Measurements from ENCODE around the gene LCN12. TPM values are rescaled to one million over a fixed set of nuclear protein-coding genes. Genes with fewer than 3 reads are reported as not detected.

Gene LCN12
- polyA plus RNA-seq, 6 donors from 2014 or later: not detected

DNA sequence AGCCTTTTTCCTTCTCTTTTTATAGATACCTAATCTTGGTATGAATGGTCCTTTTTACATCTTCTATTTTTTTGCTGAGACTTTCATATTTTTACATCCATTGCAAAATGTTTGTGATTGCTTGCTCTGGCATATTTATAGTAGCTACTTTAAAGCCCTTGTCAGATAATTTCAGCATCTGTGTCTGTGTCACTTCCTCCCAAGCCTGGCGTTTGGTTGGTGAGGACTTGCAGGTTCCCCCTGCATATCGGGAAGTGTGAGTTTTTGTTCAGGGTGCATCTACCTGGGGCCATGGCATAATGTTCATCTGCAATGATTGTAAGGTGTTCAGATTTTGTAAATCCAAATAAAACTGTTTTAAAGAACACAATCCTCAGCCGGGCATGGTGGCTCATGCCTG is 16.4 kb upstream of the LCN12 start:
- H3K36me3 Mint-ChIP-seq: peaks cover 4 to 6% of the 10 kb centered on the region in 2 donors

DNA sequence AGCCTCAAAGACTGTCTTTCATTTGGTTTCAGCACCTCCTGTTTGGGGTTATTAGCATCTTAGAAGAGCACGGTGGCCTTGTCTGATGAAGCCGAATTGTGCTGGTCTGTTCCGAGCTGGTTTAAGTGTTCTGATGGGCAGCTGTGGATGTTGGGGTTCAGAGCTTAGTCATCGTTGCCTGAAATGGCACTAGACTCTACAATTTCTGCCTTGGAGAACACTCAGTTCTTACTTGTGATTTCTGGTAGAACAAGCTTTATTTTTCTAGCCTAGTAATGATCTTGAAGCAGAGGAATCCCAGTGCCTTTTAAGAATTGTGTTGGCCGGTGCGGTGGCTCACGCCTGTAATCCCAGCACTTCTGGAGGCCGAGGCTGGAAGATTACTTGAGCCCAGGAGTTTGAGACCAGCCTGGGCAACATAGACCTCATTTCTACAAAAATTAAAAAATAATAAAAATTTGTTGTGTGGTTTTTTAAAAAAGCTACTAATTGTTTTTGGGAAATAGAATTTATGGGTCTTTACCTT is 15.4 kb upstream of the LCN12 start:
- peak overlapping the region in 1 of 6 donors; percentile 67 for H3K27ac Mint-ChIP-seq
- H3K9me3 Mint-ChIP-seq: no peaks in the 10 kb centered on the region
- no peaks in the 10 kb centered on the region for H3K27me3 Mint-ChIP-seq
- H3K4me3 Mint-ChIP-seq: no peak overlapping the region
- peaks cover 4 to 6% of the 10 kb centered on the region in 2 donors for H3K36me3 Mint-ChIP-seq
- H3K4me1 Mint-ChIP-seq: peaks cover 6 to 15% (median 10%) of the 10 kb centered on the region in 3 donors
- DNase-seq (no peak), ATAC-seq (ENCODE audit: low read depth in 2 of 2) (no peak)

More for the DNA sequence above, 16.4 kb upstream of the LCN12 start:
- H3K9me3 Mint-ChIP-seq: no peaks in the 10 kb centered on the region
- DNase-seq (no peak), ATAC-seq (ENCODE audit: low read depth in 2 of 2) (no peak)
- no peaks in the 10 kb centered on the region for H3K27me3 Mint-ChIP-seq
- peaks cover 6 to 15% (median 12%) of the 10 kb centered on the region in 3 donors for H3K4me1 Mint-ChIP-seq
- no peak overlapping the region for H3K4me3 Mint-ChIP-seq
- H3K27ac Mint-ChIP-seq: no peak overlapping the region

DNA sequence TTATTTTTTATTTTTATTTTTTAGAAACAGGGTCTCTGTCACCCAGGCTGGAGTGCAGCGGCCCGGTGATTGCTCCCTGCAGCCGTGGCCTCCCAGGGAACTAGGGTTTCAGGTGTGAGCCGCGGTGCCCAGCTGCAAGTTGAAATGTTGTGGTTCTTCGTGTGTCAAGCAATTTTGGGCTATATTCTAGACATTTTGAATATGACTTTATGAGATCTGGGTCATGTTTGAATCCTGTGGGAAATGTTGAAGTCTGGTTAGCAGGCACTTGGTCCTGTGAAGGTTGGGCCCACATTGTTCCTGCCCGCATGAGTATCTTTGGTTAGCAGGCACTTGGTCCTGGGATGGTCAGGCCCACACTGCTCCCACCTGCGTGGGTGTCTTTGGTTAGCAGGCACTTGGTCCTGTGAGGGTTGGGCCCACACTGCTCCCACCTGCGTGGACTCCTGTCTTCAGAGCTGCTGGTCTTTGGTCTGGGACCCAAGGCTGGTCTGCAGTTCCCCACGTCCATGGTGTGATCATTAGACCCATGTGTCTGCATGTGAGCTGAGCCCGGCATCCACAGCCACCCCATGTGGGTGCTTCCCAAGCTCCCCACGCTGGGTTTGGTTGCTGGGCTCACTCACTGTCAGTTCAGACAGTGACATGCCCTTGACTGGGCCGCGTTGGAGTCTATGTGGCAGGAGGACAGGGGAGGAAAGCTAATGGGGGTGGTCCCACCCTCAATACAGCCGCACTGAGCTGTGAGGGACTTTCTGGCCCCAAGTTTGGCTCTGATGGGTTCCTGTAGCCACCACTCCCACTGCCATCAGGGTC is 14.7 kb upstream of the LCN12 start:
- ATAC-seq (ENCODE audit: low read depth in 2 of 2) (no peak), DNase-seq (no peak)
- no peaks in the 10 kb centered on the region for H3K9me3 Mint-ChIP-seq
- H3K4me1 Mint-ChIP-seq: peaks cover 6 to 18% (median 10%) of the 10 kb centered on the region in 3 donors
- H3K27ac Mint-ChIP-seq: peak overlapping the region in 1 of 6 donors; percentile 34
- H3K4me3 Mint-ChIP-seq: no peak overlapping the region
- H3K27me3 Mint-ChIP-seq: no peaks in the 10 kb centered on the region
- H3K36me3 Mint-ChIP-seq: peaks cover 4 to 6% of the 10 kb centered on the region in 2 donors

DNA sequence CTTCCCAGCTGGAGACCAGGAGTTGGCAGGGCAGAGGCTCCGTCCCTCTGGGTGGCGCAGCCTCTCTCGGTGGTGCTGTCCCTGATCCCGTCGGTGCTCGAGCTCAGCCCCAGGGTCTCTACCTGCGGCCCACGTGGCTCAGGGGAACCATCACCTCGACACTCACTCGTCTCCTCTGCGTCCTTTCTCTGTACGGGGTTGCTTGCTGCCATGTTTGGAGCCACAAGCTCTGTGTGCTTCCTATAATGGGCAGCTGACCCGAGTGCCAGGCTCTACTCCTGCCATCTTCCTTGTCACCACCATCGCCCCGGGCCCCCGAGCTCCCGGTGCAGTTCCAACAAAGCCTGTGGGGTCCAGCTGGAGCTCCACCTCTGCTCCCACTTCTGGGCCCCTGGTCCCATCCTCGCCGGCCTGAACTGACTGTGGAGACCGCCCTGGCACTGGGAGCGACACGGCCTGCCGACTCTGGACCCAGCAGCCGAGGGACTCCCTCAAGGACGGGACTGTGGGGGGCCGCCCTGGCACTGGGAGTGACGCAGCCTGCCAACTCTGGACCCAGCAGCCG is 12.6 kb upstream of the LCN12 start:
- peaks cover 4 to 6% of the 10 kb centered on the region in 2 donors for H3K36me3 Mint-ChIP-seq
- H3K27me3 Mint-ChIP-seq: no peaks in the 10 kb centered on the region
- H3K4me1 Mint-ChIP-seq: peaks cover under 1 to 14% (median 8%) of the 10 kb centered on the region in 3 donors
- DNase-seq (no peak), ATAC-seq (ENCODE audit: low read depth in 2 of 2) (no peak)
- H3K9me3 Mint-ChIP-seq: no peaks in the 10 kb centered on the region
- peak overlapping the region in 1 of 6 donors; percentile 39 for H3K27ac Mint-ChIP-seq
- peak overlapping the region in 1 of 8 donors; percentile 35 for H3K4me3 Mint-ChIP-seq

DNA sequence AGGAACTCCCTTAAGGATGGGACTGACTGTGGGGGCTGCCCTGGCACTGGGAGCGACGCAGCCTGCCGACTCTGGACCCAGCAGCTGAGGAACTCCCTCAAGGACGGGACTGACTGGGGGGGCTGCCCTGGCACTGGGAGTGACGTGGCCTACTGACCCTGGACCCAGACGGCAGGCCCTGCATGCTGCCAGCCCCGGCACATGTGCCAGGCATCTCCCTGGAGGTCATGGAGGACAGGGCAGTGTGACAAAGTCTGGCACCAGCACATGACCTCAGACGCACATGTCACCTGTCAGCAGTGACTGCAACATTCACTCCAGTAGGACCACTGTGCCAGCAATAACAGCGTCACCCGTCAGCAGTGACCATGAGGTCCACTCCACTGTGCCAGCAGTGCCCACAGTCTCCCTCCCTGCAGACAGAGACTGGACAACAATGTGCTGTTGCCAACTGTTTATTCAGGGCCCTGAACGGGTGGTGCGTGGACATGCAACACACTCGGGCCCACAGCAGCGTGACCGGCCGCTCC is 12.0 kb upstream of the LCN12 start:
- ATAC-seq (ENCODE audit: low read depth in 2 of 2) (no peak), DNase-seq (no peak)
- H3K9me3 Mint-ChIP-seq: no peaks in the 10 kb centered on the region
- H3K4me1 Mint-ChIP-seq: peaks cover 6 to 18% (median 12%) of the 10 kb centered on the region in 3 donors
- no peak overlapping the region for H3K27ac Mint-ChIP-seq
- H3K27me3 Mint-ChIP-seq: no peaks in the 10 kb centered on the region
- peaks cover 4 to 6% of the 10 kb centered on the region in 2 donors for H3K36me3 Mint-ChIP-seq
- no peak overlapping the region for H3K4me3 Mint-ChIP-seq

- DNase-seq (no peak), ATAC-seq (ENCODE audit: low read depth in 2 of 2) (no peak)
- Mint-ChIP-seq H3K4me3 (no peak overlapping the region), H3K27ac (no peak overlapping the region), H3K9me3 (no peaks in the 10 kb centered on the region), H3K4me1 (peaks cover 6 to 18% (median 12%) of the 10 kb centered on the region in 3 donors), H3K27me3 (no peaks in the 10 kb centered on the region), H3K36me3 (peaks cover 4 to 6% of the 10 kb centered on the region in 2 donors)
These were observed 11.4 kb upstream of the LCN12 start for GRCh38 chr9:136940526-136941230.

DNA sequence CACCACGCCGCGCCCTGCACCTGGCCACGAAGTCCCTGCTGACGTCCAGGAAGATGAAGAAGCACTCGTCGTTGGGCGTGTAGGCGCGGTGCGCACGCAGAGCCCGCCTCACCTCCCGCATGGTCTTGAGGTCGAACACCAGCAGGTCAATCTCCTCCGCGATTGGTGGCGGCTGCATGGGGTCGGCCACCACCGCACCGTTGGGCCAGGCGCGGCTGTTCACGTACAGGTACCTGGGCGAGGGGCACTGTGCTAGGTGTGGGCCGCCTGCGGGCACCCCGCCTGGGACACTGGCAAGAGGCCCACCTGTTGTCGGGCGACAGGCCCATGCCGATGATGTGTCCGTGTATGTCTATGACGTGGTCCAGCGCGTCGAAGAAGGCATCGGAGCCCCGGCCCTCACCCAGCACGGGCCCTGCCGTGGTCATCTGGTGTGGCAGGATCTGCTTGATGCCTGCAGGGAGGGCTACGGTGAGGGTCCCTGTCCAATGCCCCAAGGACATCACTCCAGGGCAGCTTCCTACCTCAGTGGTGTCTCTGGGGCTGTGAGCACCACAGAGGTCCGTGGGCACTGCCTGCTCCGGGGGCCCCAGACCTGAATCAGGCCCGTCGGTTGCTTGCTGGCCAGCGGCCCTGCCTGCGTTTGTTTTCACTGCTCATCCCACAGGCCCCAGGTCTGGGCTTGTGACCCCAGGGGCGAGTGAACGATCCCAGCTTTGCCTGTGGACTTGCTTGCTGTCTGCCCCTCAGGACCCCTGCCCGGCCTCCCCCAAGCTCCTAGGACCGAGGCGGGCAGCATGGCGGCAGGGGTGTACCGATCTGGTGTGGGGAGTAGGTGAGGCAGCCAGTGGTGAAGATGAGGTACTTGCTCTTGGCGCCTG is 10.6 kb upstream of the LCN12 start:
- Mint-ChIP-seq H3K27ac (peak overlapping the region in 1 of 6 donors; percentile 56), H3K4me1 (peaks cover 6 to 14% (median 12%) of the 10 kb centered on the region in 3 donors), H3K9me3 (no peaks in the 10 kb centered on the region), H3K27me3 (no peaks in the 10 kb centered on the region), H3K36me3 (peaks cover 4 to 6% of the 10 kb centered on the region in 2 donors), H3K4me3 (peak overlapping the region in 2 of 8 donors; percentile 15 to 21)
- DNase-seq (no peak), ATAC-seq (ENCODE audit: low read depth in 2 of 2) (no peak)

GRCh38 chr9:136942112-136942880 is 9.8 kb upstream of the LCN12 start:
- H3K27me3 Mint-ChIP-seq: no peaks in the 10 kb centered on the region

GRCh38 chr9:136942881-136943230 is 9.2 kb upstream of the LCN12 start:
- ATAC-seq (ENCODE audit: low read depth in 2 of 2): no peak

More at GRCh38 chr9:136942112-136942880, 9.8 kb upstream of the LCN12 start:
- Mint-ChIP-seq H3K4me1 (peaks cover 6 to 13% (median 8%) of the 10 kb centered on the region in 3 donors), H3K27ac (peak overlapping the region in 1 of 6 donors; percentile 56), H3K36me3 (peaks cover 4 to 6% of the 10 kb centered on the region in 2 donors), H3K9me3 (no peaks in the 10 kb centered on the region), H3K4me3 (peak overlapping the region in 4 of 8 donors; percentile 15 to 80 (median 59))
- DNase-seq (no peak), ATAC-seq (ENCODE audit: low read depth in 2 of 2) (no peak)

GRCh38 chr9:136943291-136944211 is 8.5 kb upstream of the LCN12 start:
- Mint-ChIP-seq H3K9me3 (no peaks in the 10 kb centered on the region), H3K27ac (peak overlapping the region in 3 of 6 donors; percentile 47 to 69 (median 62)), H3K36me3 (peaks cover 4 to 6% of the 10 kb centered on the region in 2 donors), H3K4me3 (peak overlapping the region; percentile 65 to 91 (median 77)), H3K4me1 (peaks cover 6 to 13% (median 8%) of the 10 kb centered on the region in 3 donors), H3K27me3 (no peaks in the 10 kb centered on the region)
- DNase-seq (peak; percentile 18), ATAC-seq (ENCODE audit: low read depth in 2 of 2) (peak; percentile 6 to 16)

More at GRCh38 chr9:136942881-136943230, 9.2 kb upstream of the LCN12 start:
- peaks cover 6 to 13% (median 8%) of the 10 kb centered on the region in 3 donors for H3K4me1 Mint-ChIP-seq
- H3K36me3 Mint-ChIP-seq: peaks cover 4 to 6% of the 10 kb centered on the region in 2 donors
- no peaks in the 10 kb centered on the region for H3K27me3 Mint-ChIP-seq
- H3K27ac Mint-ChIP-seq: peak overlapping the region in 3 of 6 donors; percentile 26 to 76 (median 42)
- peak overlapping the region in 4 of 8 donors; percentile 54 to 80 (median 65) for H3K4me3 Mint-ChIP-seq
- DNase-seq: no peak
- H3K9me3 Mint-ChIP-seq: no peaks in the 10 kb centered on the region

GRCh38 chr9:136944212-136944518 is 7.9 kb upstream of the LCN12 start:
- Mint-ChIP-seq H3K9me3 (no peaks in the 10 kb centered on the region), H3K4me3 (peak overlapping the region in 4 of 8 donors; percentile 74 to 91 (median 78)), H3K27me3 (no peaks in the 10 kb centered on the region), H3K27ac (peak overlapping the region in 1 of 6 donors; percentile 47), H3K36me3 (peaks cover under 1 to 4% of the 10 kb centered on the region in 2 donors), H3K4me1 (peaks cover 6 to 10% (median 10%) of the 10 kb centered on the region in 3 donors)
- peak; percentile 42 to 49 for ATAC-seq (ENCODE audit: low read depth in 2 of 2)
- DNase-seq: no peak

Measured in naive B cell (primary cell).